HepG2 (cell line): Measurements from ENCODE around the gene NUP35. TPM values are rescaled to one million over a fixed set of nuclear protein-coding genes. Genes with fewer than 3 reads are reported as not detected.

Source experiments
- ATAC-seq: fragments of 200-7000 bp; cut with Tn5 transposase; 3 replicates; pipeline ENCODE4 v1.9.1; 2020; ENCODE audit warnings: mild to moderate bottlenecking, moderate library complexity
- BruUV-seq: library from RNA; stranded (reverse); fragments of 400-500 nt; replicated peaks from 2 replicates; lab custom pipeline; 2021; lab: Mats Ljungman, UMichigan
- CTCF ChIA-PET: fragments of 300-600 bp; formaldehyde crosslinking; extraction: SDS; loops from one replicate; lab custom pipeline; 2021; ENCODE audit warnings: low total read pairs, inconsistent platforms, low intra/inter-chr PET ratio; lab: Yijun Ruan, JAX
- POLR2A ChIA-PET: fragments of 350-600 bp; sonication (Branson Sonifier 250); formaldehyde crosslinking; loops from one replicate; lab custom pipeline; 2020; ENCODE audit warnings: antibody characterized with exemption, inconsistent platforms; lab: Yijun Ruan, JAX
- DNase-seq: peaks from one replicate; pipeline ENCODE4 v3.0.0-alpha.2; 2015; ENCODE audit warnings: low spot score
- FAIRE-seq: peaks from 3 replicates; lab custom pipeline; 2011; peaks lifted over from hg19 to GRCh38; lab: Jason Lieb, UNC
- H2AFZ ChIP-seq: one replicate; pipeline ENCODE4 v1.6.1; 2011; ENCODE audit warnings: low read length, inconsistent platforms
- H3K27ac ChIP-seq: fragments of 300-600 bp; 3 replicates; pipeline ENCODE4 v1.8.0; 2011; ENCODE audit warnings: mixed run types, mild to moderate bottlenecking, mixed read lengths, low read length, inconsistent platforms; ENCODE audit not compliant: insufficient read depth; ENCODE audit errors: extremely low read length
- H3K27me3 ChIP-seq, 2 experiments: fragments of 200-600 bp in 1 of 2; 2 replicates in 1 of 2; 3 replicates in 1 of 2; pipeline versions ENCODE4 v1.6.0 to v1.8.0; 2011; ENCODE audit warnings: low read length in 2 of 2, mild to moderate bottlenecking in 2 of 2, moderate library complexity in 2 of 2, inconsistent platforms in 1 of 2; ENCODE audit not compliant: insufficient read depth in 2 of 2, control insufficient read depth in 1 of 2
- H3K36me3 ChIP-seq, 2 experiments: fragments of 200-600 bp in 1 of 2; replicated peaks in 1 of 2; 2 replicates in 1 of 2; 3 replicates in 1 of 2; pipeline versions ENCODE4 v1.5.1 to v1.8.0; 2011; ENCODE audit warnings: low read length in 2 of 2, inconsistent platforms in 1 of 2; ENCODE audit not compliant: insufficient read depth in 2 of 2, control insufficient read depth in 1 of 2
- H3K4me1 ChIP-seq: 2 replicates; pipeline ENCODE4 v1.5.1; 2012; ENCODE audit warnings: low read length, inconsistent platforms; ENCODE audit not compliant: insufficient read depth
- H3K4me2 ChIP-seq: 2 replicates; pipeline ENCODE4 v1.6.0; 2011; ENCODE audit warnings: low read depth, low read length, inconsistent platforms
- H3K4me3 ChIP-seq, 3 experiments: fragments of 200-600 bp in 1 of 3; sonication (generic), shearing (Covaris generic) in 1 of 3; replicated peaks in 1 of 3; 2 replicates each; pipeline ENCODE4 v1.5.1; 2011 to 2016; ENCODE audit warnings: low read length in 3 of 3, inconsistent platforms in 2 of 3, low read depth in 2 of 3, mild to moderate bottlenecking in 2 of 3, control low read depth in 1 of 3, mixed read lengths in 1 of 3; ENCODE audit not compliant: insufficient read depth in 1 of 3
- H3K79me2 ChIP-seq: one replicate; pipeline ENCODE4 v1.6.1; 2011; ENCODE audit warnings: low read length, inconsistent platforms; ENCODE audit not compliant: insufficient read depth
- H3K9ac ChIP-seq: 2 replicates; pipeline ENCODE4 v1.6.0; 2011; ENCODE audit warnings: mild to moderate bottlenecking, low read depth, low read length, inconsistent platforms; ENCODE audit not compliant: insufficient read depth
- H3K9me3 ChIP-seq: 2 replicates; pipeline ENCODE4 v1.5.1; 2012; ENCODE audit warnings: mild to moderate bottlenecking, low read length
- H4K20me1 ChIP-seq: 2 replicates; pipeline ENCODE4 v1.6.0; 2011; ENCODE audit warnings: inconsistent platforms, mild to moderate bottlenecking, low read length, moderate library complexity; ENCODE audit not compliant: insufficient read depth
- MIER2 ChIP-seq: IDR thresholded peaks from 2 replicates; pipeline ENCODE4 v1.6.1; 2016; ENCODE audit warnings: missing biosample characterization, missing genetic modification reagents
- POGZ ChIP-seq: sonication (generic); formaldehyde crosslinking; IDR thresholded peaks from 2 replicates; pipeline ENCODE4 v1.4.0; 2020; ENCODE audit warnings: mild to moderate bottlenecking, missing genetic modification reagents
- SETDB1 ChIP-seq: sonication (generic); formaldehyde crosslinking; IDR thresholded peaks from 2 replicates; pipeline ENCODE4 v1.5.1; 2020; ENCODE audit warnings: missing genetic modification reagents, mild to moderate bottlenecking, borderline replicate concordance
- ZKSCAN5 ChIP-seq: sonication (generic); formaldehyde crosslinking; IDR thresholded peaks from 2 replicates; pipeline ENCODE4 v1.5.1; 2020; ENCODE audit warnings: mild to moderate bottlenecking, missing genetic modification reagents
- ZNF260 ChIP-seq: sonication (generic); formaldehyde crosslinking; IDR thresholded peaks from 2 replicates; pipeline ENCODE4 v1.4.0; 2020; ENCODE audit warnings: missing genetic modification reagents, low read depth, mild to moderate bottlenecking, borderline replicate concordance
- WGBS: methylation state at CpG from one replicate; pipeline ENCODE4 v1.1.6; 2017; ENCODE audit warnings: low lambda C conversion rate; 5-methylcytosine and 5-hydroxymethylcytosine counted together
- in situ Hi-C: cut with HindIII; loops from 2 replicates; pipeline ENCODE4 v1.10.0; 2017; ENCODE audit warnings: low pct_unique_long_range_greater_than_20kb; ENCODE audit not compliant: extremely low pct_ligation_motif_present
- intact Hi-C: fragments of 100-400 bp; cut with micrococcal nuclease; formaldehyde crosslinking; loops from one replicate; pipeline ENCODE4 v1.10.0; 2022; ENCODE audit not compliant: unreplicated experiment
- polyA plus RNA-seq, 8 experiments: library from polyadenylated mRNA; depleted of rRNA in 3 of 8; stranded (reverse) in 7 of 8; unstranded in 1 of 8; fragments of >200 nt; fragmentation: Illumina TruSeq in 4 of 8; extraction: Trizol in 4 of 8; gene quantifications; 2 replicates each; pipeline versions ENCODE4 v1.2.1 to v1.2.3, GENCODE V29; 2011 to 2016; ENCODE audit warnings: low read depth in 4 of 8, missing spikeins in 1 of 8, mixed read lengths in 1 of 8; ENCODE audit not compliant: insufficient read depth in 1 of 8
- total RNA-seq, 5 experiments: library from RNA; depleted of rRNA; stranded (reverse); fragments of >200 nt; fragmentation: Illumina TruSeq; extraction: Trizol; gene quantifications; 2 replicates each; pipeline ENCODE4 v1.2.3, GENCODE V29; 2016; ENCODE audit warnings: low read depth in 1 of 5
- TF ChIP-seq, protein P1 (sequence below): IDR thresholded peaks from 2 replicates; pipeline ENCODE4 v1.6.1; 2012; ENCODE audit warnings: low read depth, low read length, improper control_type of control experiment
- TF ChIP-seq, protein P2 (sequence below): sonication (generic); formaldehyde crosslinking; IDR thresholded peaks from 2 replicates; pipeline ENCODE4 v1.4.0; 2020; ENCODE audit warnings: mild to moderate bottlenecking, missing genetic modification reagents
- TF ChIP-seq, protein P3 (sequence below): IDR thresholded peaks from 2 replicates; pipeline ENCODE4 v1.6.1; 2016; ENCODE audit warnings: control low read depth

NUP35 gene
- total and polyA plus RNA-seq, 2 of the 13 experiments (the other 11 are each of a cell fraction or from before 2014, with no cell fraction given): 16.9 to 53.6 TPM

DNA sequence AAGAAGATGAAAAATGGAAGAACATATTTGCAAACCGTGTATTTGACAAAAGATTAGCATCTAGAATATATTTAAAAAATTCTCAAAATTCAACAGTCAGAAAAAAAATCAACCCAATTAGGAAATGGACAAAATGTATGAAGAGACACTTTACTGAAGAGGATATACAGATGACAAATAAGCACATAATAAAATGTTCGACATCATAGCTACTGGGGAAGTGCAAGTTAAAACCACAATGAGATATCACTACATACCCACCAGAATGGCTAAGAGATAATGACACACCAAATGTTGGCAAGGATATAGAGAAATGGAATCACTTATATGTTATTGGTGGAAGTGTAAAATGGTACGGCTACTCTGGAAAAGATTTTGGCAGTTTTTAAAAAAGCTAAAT lies 11.7 kb upstream of the NUP35 start:
- Histone ChIP-seq H4K20me1 (no peaks in the 10 kb centered on the region), H3K4me3 (no peak overlapping the region), H3K4me1 (no peaks in the 10 kb centered on the region), H3K36me3 (no peaks in the 10 kb centered on the region), H3K4me2 (no peak overlapping the region), H3K79me2 (no peaks in the 10 kb centered on the region)
- 41% methylated on average over 3 of the region's 3 CpGs for WGBS
- ChIA-PET CTCF (no interaction called here), POLR2A (no interaction called here)
- no peak for DNase-seq
- intact Hi-C loops: no loop called here
- TF ChIP-seq, protein P1, sequence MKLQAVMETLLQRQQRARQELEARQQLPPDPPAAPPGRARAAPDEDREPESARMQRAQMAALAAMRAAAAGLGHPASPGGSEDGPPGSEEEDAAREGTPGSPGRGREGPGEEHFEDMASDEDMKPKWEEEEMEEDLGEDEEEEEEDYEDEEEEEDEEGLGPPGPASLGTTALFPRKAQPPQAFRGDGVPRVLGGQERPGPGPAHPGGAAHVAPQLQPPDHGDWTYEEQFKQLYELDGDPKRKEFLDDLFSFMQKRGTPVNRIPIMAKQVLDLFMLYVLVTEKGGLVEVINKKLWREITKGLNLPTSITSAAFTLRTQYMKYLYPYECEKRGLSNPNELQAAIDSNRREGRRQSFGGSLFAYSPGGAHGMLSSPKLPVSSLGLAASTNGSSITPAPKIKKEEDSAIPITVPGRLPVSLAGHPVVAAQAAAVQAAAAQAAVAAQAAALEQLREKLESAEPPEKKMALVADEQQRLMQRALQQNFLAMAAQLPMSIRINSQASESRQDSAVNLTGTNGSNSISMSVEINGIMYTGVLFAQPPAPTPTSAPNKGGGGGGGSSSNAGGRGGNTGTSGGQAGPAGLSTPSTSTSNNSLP: no peak
- TF ChIP-seq, protein P2, sequence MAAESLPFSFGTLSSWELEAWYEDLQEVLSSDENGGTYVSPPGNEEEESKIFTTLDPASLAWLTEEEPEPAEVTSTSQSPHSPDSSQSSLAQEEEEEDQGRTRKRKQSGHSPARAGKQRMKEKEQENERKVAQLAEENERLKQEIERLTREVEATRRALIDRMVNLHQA: no peak
- TF ChIP-seq POGZ (CRISPR knock-in tag) (no peak), MIER2 (CRISPR knock-in tag) (no peak), ZNF260 (CRISPR knock-in tag) (no peak), SETDB1 (no peak), ZKSCAN5 (no peak)
- TF ChIP-seq, protein P3, sequence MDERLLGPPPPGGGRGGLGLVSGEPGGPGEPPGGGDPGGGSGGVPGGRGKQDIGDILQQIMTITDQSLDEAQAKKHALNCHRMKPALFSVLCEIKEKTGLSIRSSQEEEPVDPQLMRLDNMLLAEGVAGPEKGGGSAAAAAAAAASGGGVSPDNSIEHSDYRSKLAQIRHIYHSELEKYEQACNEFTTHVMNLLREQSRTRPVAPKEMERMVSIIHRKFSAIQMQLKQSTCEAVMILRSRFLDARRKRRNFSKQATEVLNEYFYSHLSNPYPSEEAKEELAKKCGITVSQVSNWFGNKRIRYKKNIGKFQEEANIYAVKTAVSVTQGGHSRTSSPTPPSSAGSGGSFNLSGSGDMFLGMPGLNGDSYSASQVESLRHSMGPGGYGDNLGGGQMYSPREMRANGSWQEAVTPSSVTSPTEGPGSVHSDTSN: no peak
- TF ChIP-seq, all 625 proteins: peak for 0
- no peak overlapping the region for H3K9ac ChIP-seq
- H2AFZ ChIP-seq: no peak overlapping the region
- H3K9me3 ChIP-seq: no peaks in the 10 kb centered on the region
- H3K27ac ChIP-seq: no peak overlapping the region
- in situ Hi-C loops: no loop called here
- ATAC-seq (no peak), FAIRE-seq (no peak)
- peaks cover 0 to 4% of the 10 kb centered on the region in 2 experiments; a peak in 1 of 5 replicates for H3K27me3 ChIP-seq
- BruUV-seq: no TSS peak
